Body of pancreas (tissue), 4 donors: ENCODE measurements around the gene IL21R. TPM values are rescaled to one million over a fixed set of nuclear protein-coding genes. Genes with fewer than 3 reads are reported as not detected.

ENCODE experiments used
- ATAC-seq: fragments of 150-250 bp; one replicate; pipeline ENCODE4 v1.9.1; 2016
- DNase-seq, 4 donors: peaks; one replicate each; pipeline ENCODE4 v3.0.0-alpha.2; 2019
- H3K27ac ChIP-seq, 4 donors: fragments of 200-600 bp; sonication (generic); 1 replicate in 3 of 4; 2 replicates in 1 of 4; pipeline versions ENCODE4 v1.5.1 to v1.6.1; 2016 to 2019; ENCODE audit warnings: mild to moderate bottlenecking in 1 of 4, mixed read lengths in 1 of 4, moderate library complexity in 1 of 4
- H3K27me3 ChIP-seq, 2 donors: fragments of 200-600 bp; sonication (generic); one replicate each; pipeline ENCODE4 v1.6.0; 2016; ENCODE audit warnings: mild to moderate bottlenecking in 1 of 2
- H3K36me3 ChIP-seq, 2 donors: fragments of 200-600 bp; sonication (generic); replicated peaks in 1 of 2; 2 replicates each; pipeline ENCODE4 v1.5.1; 2016; ENCODE audit warnings: low read depth in 2 of 2; ENCODE audit not compliant: insufficient read depth in 1 of 2
- H3K4me1 ChIP-seq: fragments of 200-600 bp; sonication (generic); one replicate; pipeline ENCODE4 v1.6.0; 2016
- H3K4me3 ChIP-seq, 2 donors: fragments of 200-600 bp; sonication (generic); 1 replicate in 1 of 2; 2 replicates in 1 of 2; pipeline ENCODE4 v1.5.1; 2016 to 2019
- H3K9me3 ChIP-seq, 3 donors: fragments of 200-600 bp; sonication (generic); 1 replicate in 2 of 3; 2 replicates in 1 of 3; pipeline ENCODE4 v1.5.1; 2016
- POLR2A ChIP-seq, 3 donors: fragments of 450-650 bp; IDR thresholded peaks; one replicate each; pipeline ENCODE4 v1.6.1; 2016; ENCODE audit warnings: antibody characterized with exemption in 3 of 3, mild to moderate bottlenecking in 2 of 3
- WGBS, 2 donors: methylation state at CpG; one replicate each; pipeline ENCODE4 v1.1.5; 2017; 5-methylcytosine and 5-hydroxymethylcytosine counted together
- intact Hi-C: fragments of 100-400 bp; cut with DNase I; formaldehyde crosslinking; loops from one replicate; pipeline ENCODE4 v1.15.1; 2023
- total RNA-seq, 2 donors: library from RNA; depleted of rRNA; stranded (reverse); fragments of >200 nt; gene quantifications; one replicate each; pipeline ENCODE4 v1.1.0, GENCODE V29; 2016
- TF ChIP-seq, protein P1 (sequence below), 7 experiments: fragments of 450-650 bp in 4 of 7; fragments of 200-600 bp in 3 of 7; sonication (generic) in 3 of 7; IDR thresholded peaks; one replicate each; pipeline ENCODE4 v1.5.1; 2016 to 2019; ENCODE audit warnings: antibody characterized with exemption in 7 of 7

IL21R gene
- total RNA-seq, 2 donors from 2014 or later = 0.26 TPM; not detected in 1

DNA sequence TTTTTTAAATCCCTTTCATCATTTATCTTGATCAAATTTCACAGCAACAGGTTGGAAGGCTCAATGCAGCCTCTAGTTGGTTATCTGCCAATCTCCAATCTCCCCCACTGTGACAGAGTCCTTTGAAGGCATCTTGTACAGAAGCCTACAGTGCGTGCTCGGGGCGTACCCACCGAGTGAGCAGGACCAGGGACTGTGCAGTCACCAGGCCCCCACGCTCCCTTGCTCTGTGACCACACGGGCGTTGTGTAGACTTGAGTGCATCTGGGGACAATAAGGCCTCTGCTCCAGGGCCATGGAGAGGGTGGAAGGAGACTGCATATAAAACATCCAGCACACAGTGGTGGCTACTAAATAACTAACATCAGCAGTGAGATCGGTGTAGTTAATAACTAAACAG lies 84.4 kb downstream of the IL21R start:
- intact Hi-C loops = no loop called here
- no peak overlapping the region for H3K27ac ChIP-seq
- H3K27me3 ChIP-seq = no peaks in the 10 kb centered on the region
- H3K36me3 ChIP-seq = peaks cover 34 to 61% of the 10 kb centered on the region in 2 donors
- ATAC-seq (no peak), DNase-seq (no peak)
- no peaks in the 10 kb centered on the region for H3K9me3 ChIP-seq
- H3K4me3 ChIP-seq = no peak overlapping the region
- WGBS, 2 donors = 69 to 74% methylated on average over 8 of the region's 8 CpGs
- no peak for TF ChIP-seq POLR2A (IDR thresholded peaks at IDR 0.05)
- TF ChIP-seq, protein P1, sequence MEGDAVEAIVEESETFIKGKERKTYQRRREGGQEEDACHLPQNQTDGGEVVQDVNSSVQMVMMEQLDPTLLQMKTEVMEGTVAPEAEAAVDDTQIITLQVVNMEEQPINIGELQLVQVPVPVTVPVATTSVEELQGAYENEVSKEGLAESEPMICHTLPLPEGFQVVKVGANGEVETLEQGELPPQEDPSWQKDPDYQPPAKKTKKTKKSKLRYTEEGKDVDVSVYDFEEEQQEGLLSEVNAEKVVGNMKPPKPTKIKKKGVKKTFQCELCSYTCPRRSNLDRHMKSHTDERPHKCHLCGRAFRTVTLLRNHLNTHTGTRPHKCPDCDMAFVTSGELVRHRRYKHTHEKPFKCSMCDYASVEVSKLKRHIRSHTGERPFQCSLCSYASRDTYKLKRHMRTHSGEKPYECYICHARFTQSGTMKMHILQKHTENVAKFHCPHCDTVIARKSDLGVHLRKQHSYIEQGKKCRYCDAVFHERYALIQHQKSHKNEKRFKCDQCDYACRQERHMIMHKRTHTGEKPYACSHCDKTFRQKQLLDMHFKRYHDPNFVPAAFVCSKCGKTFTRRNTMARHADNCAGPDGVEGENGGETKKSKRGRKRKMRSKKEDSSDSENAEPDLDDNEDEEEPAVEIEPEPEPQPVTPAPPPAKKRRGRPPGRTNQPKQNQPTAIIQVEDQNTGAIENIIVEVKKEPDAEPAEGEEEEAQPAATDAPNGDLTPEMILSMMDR (IDR thresholded peaks at IDR 0.05) = no peak
- H3K4me1 ChIP-seq = no peaks in the 10 kb centered on the region

DNA sequence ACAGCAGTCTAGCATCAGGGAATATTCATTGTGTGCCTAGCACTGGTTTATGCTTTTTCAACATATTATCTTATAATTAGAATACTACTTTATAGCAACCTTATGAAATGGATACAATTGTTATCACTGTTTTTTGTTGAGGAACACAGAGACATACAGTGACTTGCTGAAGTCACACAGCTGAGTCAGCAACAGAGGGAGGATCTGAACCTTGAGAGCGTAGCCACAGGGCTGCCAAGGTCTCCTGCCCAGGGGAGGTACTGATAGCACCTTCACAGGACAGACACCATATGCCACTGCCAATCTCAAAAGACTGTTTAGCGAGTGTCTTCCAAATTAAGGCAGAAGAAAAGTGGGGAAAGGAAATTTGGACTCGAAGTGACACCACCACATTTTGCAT lies 84.8 kb downstream of the IL21R start:
- Histone ChIP-seq H3K36me3 (peaks cover 34 to 60% of the 10 kb centered on the region in 2 donors), H3K9me3 (no peaks in the 10 kb centered on the region), H3K4me1 (no peaks in the 10 kb centered on the region), H3K27ac (no peak overlapping the region), H3K27me3 (no peaks in the 10 kb centered on the region), H3K4me3 (no peak overlapping the region)
- intact Hi-C loops = no loop called here
- no peak for TF ChIP-seq POLR2A (IDR thresholded peaks at IDR 0.05)
- TF ChIP-seq, protein P1 (IDR thresholded peaks at IDR 0.05) = no peak
- ATAC-seq (no peak), DNase-seq (no peak)
- WGBS, 2 donors = 65 to 86% methylated on average over 3 of the region's 3 CpGs

DNA sequence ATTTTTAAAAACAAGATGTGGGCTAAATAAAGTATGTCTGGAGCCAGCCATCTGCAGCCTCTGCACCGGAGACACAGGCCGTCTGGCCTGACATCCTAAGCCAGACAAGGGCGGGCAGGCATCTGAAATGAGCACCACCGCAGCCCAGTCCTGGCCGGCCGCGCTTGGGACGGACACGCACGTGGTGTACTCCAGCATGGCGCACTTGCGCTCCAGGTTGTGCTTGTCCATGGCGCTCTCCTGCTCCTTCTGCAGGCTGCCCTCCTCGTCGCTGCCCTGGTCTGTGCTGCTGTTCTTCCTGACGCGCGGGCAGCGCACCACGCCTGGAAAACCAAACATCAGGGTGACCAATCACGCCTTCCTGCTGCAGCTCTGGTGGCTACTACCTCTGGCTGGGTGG lies 87.4 kb downstream of the IL21R start:
- H3K36me3 ChIP-seq = peaks cover 28 to 55% of the 10 kb centered on the region in 2 donors

DNA sequence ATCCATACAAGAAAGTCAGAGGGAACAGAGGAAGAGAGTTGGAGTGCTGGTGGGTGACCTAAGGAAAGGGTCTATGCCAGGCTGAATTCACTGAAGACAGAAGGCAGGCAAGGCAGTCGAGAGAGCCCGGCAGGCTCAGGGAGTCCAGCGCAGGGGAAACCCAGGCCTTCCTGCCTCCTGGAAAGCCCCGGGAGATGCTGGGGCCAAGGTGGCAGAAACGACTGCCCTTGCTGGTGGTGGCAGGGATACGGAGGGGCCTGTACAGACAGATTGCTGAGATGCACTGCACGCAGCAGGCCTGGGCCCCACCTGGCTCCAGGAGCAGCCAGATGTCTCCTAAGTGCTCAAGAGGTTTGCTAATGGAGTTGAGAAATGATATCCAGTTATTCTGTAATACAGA lies 87.9 kb downstream of the IL21R start:
- ATAC-seq = no peak
- WGBS, 2 donors = 87 to 96% methylated on average over 6 to 7 of the region's 7 CpGs
- H3K36me3 ChIP-seq = peaks cover 32 to 51% of the 10 kb centered on the region in 2 donors

More for the DNA sequence above, 87.4 kb downstream of the IL21R start:
- DNase-seq (no peak), ATAC-seq (no peak)
- TF ChIP-seq POLR2A (IDR thresholded peaks at IDR 0.05) = no peak
- TF ChIP-seq, protein P1 (IDR thresholded peaks at IDR 0.05) = no peak
- Histone ChIP-seq H3K4me1 (no peaks in the 10 kb centered on the region), H3K27me3 (no peaks in the 10 kb centered on the region), H3K27ac (no peak overlapping the region), H3K9me3 (no peaks in the 10 kb centered on the region), H3K4me3 (no peak overlapping the region)
- intact Hi-C loops = no loop called here
- WGBS, 2 donors = 96% methylated on average over 18 to 21 of the region's 21 CpGs

More for the DNA sequence above, 87.9 kb downstream of the IL21R start:
- Histone ChIP-seq H3K9me3 (no peaks in the 10 kb centered on the region), H3K27me3 (no peaks in the 10 kb centered on the region), H3K4me1 (no peaks in the 10 kb centered on the region), H3K4me3 (no peak overlapping the region), H3K27ac (no peak overlapping the region)
- no peak for DNase-seq
- TF ChIP-seq, protein P1 (IDR thresholded peaks at IDR 0.05) = no peak
- intact Hi-C loops = no loop called here
